NCI-H69 (cell line): ENCODE measurements around the gene DPP9.
"Not testable (repeated sequence)": the region's sequence is repeated elsewhere in the genome, so short reads cannot be mapped to it uniquely, and the experiment has no call there.

ENCODE experiments used
- DNase-seq: peaks from one replicate; lab custom pipeline; 2025; lab: John Stamatoyannopoulos, UW

DPP9 gene

GRCh38 chr19:4723595-4724514, at the start of gene DPP9:
TSS of gene DPP9 (minus strand) at chr19:4723842. CDS start at chr19:4719906, 3,936 bp downstream.
- peak; percentile 99 for DNase-seq

GRCh38 chr19:4773047-4773640, 49.5 kb upstream of the DPP9 start:
- DNase-seq: peak; percentile 74

GRCh38 chr19:4772566-4772965, 48.9 kb upstream of the DPP9 start:
- peak; percentile 76 for DNase-seq

GRCh38 chr19:4768934-4769777, 45.5 kb upstream of the DPP9 start:
- DNase-seq: peak; percentile 99

- peak; percentile 85 for DNase-seq
Observed at GRCh38 chr19:4764393-4764660, 40.7 kb upstream of the DPP9 start.

- DNase-seq: no peak
Observed at GRCh38 chr19:4763021-4763420, 39.4 kb upstream of the DPP9 start.

- DNase-seq: no peak
Observed at GRCh38 chr19:4760285-4760650, 36.6 kb upstream of the DPP9 start.

- DNase-seq: peak; percentile 99
Observed at GRCh38 chr19:4759388-4760284, 36.0 kb upstream of the DPP9 start.

GRCh38 chr19:4758659-4759058, 35.0 kb upstream of the DPP9 start:
- no peak for DNase-seq

- no peak for DNase-seq
Observed at GRCh38 chr19:4758082-4758481, 34.4 kb upstream of the DPP9 start.

- no peak for DNase-seq
Observed at GRCh38 chr19:4755459-4755858, 31.8 kb upstream of the DPP9 start.

GRCh38 chr19:4754248-4754647, 30.6 kb upstream of the DPP9 start:
- DNase-seq: peak; percentile 87

- peak; percentile 64 for DNase-seq
Observed at GRCh38 chr19:4749870-4750590, 26.4 kb upstream of the DPP9 start.

- DNase-seq: peak; percentile 63
Observed at GRCh38 chr19:4748589-4748988, 24.9 kb upstream of the DPP9 start.

- DNase-seq: no peak
Observed at GRCh38 chr19:4748185-4748584, 24.5 kb upstream of the DPP9 start.

GRCh38 chr19:4745986-4746385, 22.3 kb upstream of the DPP9 start:
- DNase-seq: no peak

GRCh38 chr19:4745175-4745574, 21.5 kb upstream of the DPP9 start:
- not testable (repeated sequence) for DNase-seq

- peak; percentile 43 for DNase-seq
Observed at GRCh38 chr19:4744451-4745174, 21.0 kb upstream of the DPP9 start.

GRCh38 chr19:4742723-4743646, 19.3 kb upstream of the DPP9 start:
- DNase-seq: peak; percentile 98
